ENCODE data around the gene PANK4.

PANK4 gene

GRCh38 chr1:2474104-2474844 is 52.1 kb downstream of the PANK4 start:
- no peak overlapping the region for H4K8ac ChIP-seq (ENCODE audit: low read depth, low read length)
- H3K27ac ChIP-seq (ENCODE audit: low read depth, low read length): no peak overlapping the region
- no peak overlapping the region for H2BK120ac ChIP-seq (ENCODE audit: low read depth, low read length)
- H3K18ac ChIP-seq (ENCODE audit: low read length): no peak overlapping the region
- no peaks in the 10 kb centered on the region for H3K27me3 ChIP-seq (ENCODE audit: insufficient read depth, low read length, poor library complexity)
- H3K79me2 ChIP-seq (ENCODE audit: control insufficient read depth, insufficient read depth, low read length): no peaks in the 10 kb centered on the region
- H3K23ac ChIP-seq (ENCODE audit: low read length): no peak overlapping the region
- no peak overlapping the region for H2BK5ac ChIP-seq (ENCODE audit: low read length)
- no peak for DNase-seq
- H2AK5ac ChIP-seq (ENCODE audit: low read length): no peak overlapping the region
- H3K4ac ChIP-seq (ENCODE audit: low read depth, low read length): no peak overlapping the region
- no peaks in the 10 kb centered on the region for H3K4me1 ChIP-seq (ENCODE audit: control insufficient read depth, low read depth, low read length)
- no peak overlapping the region for H3K56ac ChIP-seq (ENCODE audit: low read length)
- H3K4me3 ChIP-seq (ENCODE audit: low read length): no peak overlapping the region
- no peaks in the 10 kb centered on the region for H3K79me1 ChIP-seq (ENCODE audit: low read length)
- no peaks in the 10 kb centered on the region for H3K36me3 ChIP-seq (ENCODE audit: control insufficient read depth, insufficient read depth, low read length)
- H3K9ac ChIP-seq (ENCODE audit: low read length): no peak overlapping the region
- H4K5ac ChIP-seq (ENCODE audit: low read length): no peak overlapping the region
- H2BK15ac ChIP-seq (replicated peaks; ENCODE audit: low read depth): no peak overlapping the region
- H3K4me2 ChIP-seq (ENCODE audit: low read length): no peak overlapping the region
- WGBS (ENCODE audit: extremely low coverage, insufficient coverage, low lambda C conversion rate): no CpG with 5 or more reads among the region's 17 CpGs

DNA sequence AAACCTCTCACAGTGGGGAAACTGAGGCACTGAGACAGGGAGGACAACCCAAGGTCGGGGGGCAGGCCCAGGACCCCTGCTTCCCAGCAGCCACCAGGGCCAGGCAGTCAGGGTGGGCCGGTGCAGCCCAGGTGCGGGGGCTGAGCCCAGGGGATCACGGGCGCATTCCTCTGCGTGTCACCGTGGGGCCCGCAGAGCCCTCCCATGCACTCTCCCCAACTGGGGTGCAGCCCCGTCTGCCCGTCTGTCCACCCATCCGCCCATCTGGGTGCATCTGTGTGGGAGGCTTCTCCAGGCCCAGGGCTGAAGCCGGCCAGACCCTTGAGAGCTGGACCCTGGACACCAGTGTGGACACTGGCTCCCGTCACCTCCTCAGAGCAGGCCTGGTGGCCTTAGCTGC is 53.2 kb downstream of the PANK4 start:
- H3K36me3 ChIP-seq (ENCODE audit: control insufficient read depth, insufficient read depth, low read length): no peaks in the 10 kb centered on the region
- no peaks in the 10 kb centered on the region for H3K27me3 ChIP-seq (ENCODE audit: insufficient read depth, low read length, poor library complexity)

GRCh38 chr1:2472561-2473177 is 53.7 kb downstream of the PANK4 start:
- Histone ChIP-seq H3K79me2 (ENCODE audit: control insufficient read depth, insufficient read depth, low read length) (no peaks in the 10 kb centered on the region), H3K4ac (ENCODE audit: low read depth, low read length) (no peak overlapping the region), H3K4me1 (ENCODE audit: control insufficient read depth, low read depth, low read length) (no peaks in the 10 kb centered on the region), H3K4me2 (ENCODE audit: low read length) (no peak overlapping the region), H3K23ac (ENCODE audit: low read length) (no peak overlapping the region), H2AK5ac (ENCODE audit: low read length) (no peak overlapping the region), H4K5ac (ENCODE audit: low read length) (no peak overlapping the region), H3K36me3 (ENCODE audit: control insufficient read depth, insufficient read depth, low read length) (no peaks in the 10 kb centered on the region), H3K79me1 (ENCODE audit: low read length) (no peaks in the 10 kb centered on the region), H3K9ac (ENCODE audit: low read length) (no peak overlapping the region), H2BK15ac (replicated peaks; ENCODE audit: low read depth) (no peak overlapping the region), H3K4me3 (ENCODE audit: low read length) (no peak overlapping the region), H3K56ac (ENCODE audit: low read length) (no peak overlapping the region), H2BK5ac (ENCODE audit: low read length) (no peak overlapping the region), H4K8ac (ENCODE audit: low read depth, low read length) (no peak overlapping the region), H3K27me3 (ENCODE audit: insufficient read depth, low read length, poor library complexity) (no peaks in the 10 kb centered on the region), H2BK120ac (ENCODE audit: low read depth, low read length) (no peak overlapping the region), H3K18ac (ENCODE audit: low read length) (no peak overlapping the region), H3K27ac (ENCODE audit: low read depth, low read length) (no peak overlapping the region)
- DNase-seq: no peak
- WGBS (ENCODE audit: extremely low coverage, insufficient coverage, low lambda C conversion rate): no CpG with 5 or more reads among the region's 25 CpGs

More for the DNA sequence above, 53.2 kb downstream of the PANK4 start:
- Histone ChIP-seq H2AK5ac (ENCODE audit: low read length) (no peak overlapping the region), H4K8ac (ENCODE audit: low read depth, low read length) (no peak overlapping the region), H2BK5ac (ENCODE audit: low read length) (no peak overlapping the region), H3K23ac (ENCODE audit: low read length) (no peak overlapping the region), H3K9ac (ENCODE audit: low read length) (no peak overlapping the region), H3K79me1 (ENCODE audit: low read length) (no peaks in the 10 kb centered on the region), H3K4me2 (ENCODE audit: low read length) (no peak overlapping the region), H3K4ac (ENCODE audit: low read depth, low read length) (no peak overlapping the region), H4K5ac (ENCODE audit: low read length) (no peak overlapping the region), H3K79me2 (ENCODE audit: control insufficient read depth, insufficient read depth, low read length) (no peaks in the 10 kb centered on the region), H2BK15ac (replicated peaks; ENCODE audit: low read depth) (no peak overlapping the region), H3K27ac (ENCODE audit: low read depth, low read length) (no peak overlapping the region), H3K18ac (ENCODE audit: low read length) (no peak overlapping the region), H3K56ac (ENCODE audit: low read length) (no peak overlapping the region), H3K4me1 (ENCODE audit: control insufficient read depth, low read depth, low read length) (no peaks in the 10 kb centered on the region), H3K4me3 (ENCODE audit: low read length) (no peak overlapping the region), H2BK120ac (ENCODE audit: low read depth, low read length) (no peak overlapping the region)
- DNase-seq: no peak
- no CpG with 5 or more reads among the region's 13 CpGs for WGBS (ENCODE audit: extremely low coverage, insufficient coverage, low lambda C conversion rate)

GRCh38 chr1:2472109-2472508 is 54.3 kb downstream of the PANK4 start:
- H2BK120ac ChIP-seq (ENCODE audit: low read depth, low read length): no peak overlapping the region
- H2AK5ac ChIP-seq (ENCODE audit: low read length): no peak overlapping the region
- H3K4me3 ChIP-seq (ENCODE audit: low read length): no peak overlapping the region
- no peaks in the 10 kb centered on the region for H3K79me2 ChIP-seq (ENCODE audit: control insufficient read depth, insufficient read depth, low read length)
- H3K4ac ChIP-seq (ENCODE audit: low read depth, low read length): no peak overlapping the region
- no peaks in the 10 kb centered on the region for H3K27me3 ChIP-seq (ENCODE audit: insufficient read depth, low read length, poor library complexity)
- H4K8ac ChIP-seq (ENCODE audit: low read depth, low read length): no peak overlapping the region
- no CpG with 5 or more reads among the region's 17 CpGs for WGBS (ENCODE audit: extremely low coverage, insufficient coverage, low lambda C conversion rate)
- no peak overlapping the region for H2BK5ac ChIP-seq (ENCODE audit: low read length)
- no peaks in the 10 kb centered on the region for H3K79me1 ChIP-seq (ENCODE audit: low read length)
- no peak overlapping the region for H3K27ac ChIP-seq (ENCODE audit: low read depth, low read length)
- H3K4me2 ChIP-seq (ENCODE audit: low read length): no peak overlapping the region
- no peak overlapping the region for H3K18ac ChIP-seq (ENCODE audit: low read length)
- H3K9ac ChIP-seq (ENCODE audit: low read length): no peak overlapping the region
- H3K23ac ChIP-seq (ENCODE audit: low read length): no peak overlapping the region
- H4K5ac ChIP-seq (ENCODE audit: low read length): no peak overlapping the region
- H2BK15ac ChIP-seq (replicated peaks; ENCODE audit: low read depth): no peak overlapping the region
- H3K4me1 ChIP-seq (ENCODE audit: control insufficient read depth, low read depth, low read length): no peaks in the 10 kb centered on the region
- H3K36me3 ChIP-seq (ENCODE audit: control insufficient read depth, insufficient read depth, low read length): no peaks in the 10 kb centered on the region
- no peak for DNase-seq
- H3K56ac ChIP-seq (ENCODE audit: low read length): no peak overlapping the region

DNA sequence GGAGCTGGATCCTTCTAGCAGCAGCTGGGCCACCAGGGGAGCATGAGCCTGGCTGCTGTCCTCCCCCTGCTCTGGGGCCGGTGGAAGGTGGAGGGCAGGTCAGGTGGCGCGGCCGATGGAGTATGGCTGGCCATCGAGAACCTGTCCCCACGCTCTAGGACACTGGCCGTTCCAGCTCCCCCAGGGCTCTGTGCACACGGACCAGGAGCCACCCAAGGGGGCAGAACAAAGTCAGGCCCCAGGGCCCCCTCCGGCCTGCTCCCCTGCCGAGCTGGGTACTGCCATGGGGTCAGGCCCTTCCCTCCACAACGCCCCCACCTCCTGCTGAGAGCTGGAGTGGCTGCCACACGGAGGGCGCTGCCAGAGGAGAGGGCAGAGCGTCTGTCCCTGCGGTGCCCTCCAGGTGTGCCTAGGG is 54.8 kb downstream of the PANK4 start:
- Histone ChIP-seq H3K4me2 (ENCODE audit: low read length) (no peak overlapping the region), H3K27ac (ENCODE audit: low read depth, low read length) (no peak overlapping the region), H3K4me1 (ENCODE audit: control insufficient read depth, low read depth, low read length) (no peaks in the 10 kb centered on the region), H2BK120ac (ENCODE audit: low read depth, low read length) (no peak overlapping the region), H3K79me2 (ENCODE audit: control insufficient read depth, insufficient read depth, low read length) (no peaks in the 10 kb centered on the region), H3K23ac (ENCODE audit: low read length) (no peak overlapping the region), H2AK5ac (ENCODE audit: low read length) (no peak overlapping the region), H4K8ac (ENCODE audit: low read depth, low read length) (no peak overlapping the region), H3K18ac (ENCODE audit: low read length) (no peak overlapping the region), H3K79me1 (ENCODE audit: low read length) (no peaks in the 10 kb centered on the region), H2BK5ac (ENCODE audit: low read length) (no peak overlapping the region), H3K36me3 (ENCODE audit: control insufficient read depth, insufficient read depth, low read length) (no peaks in the 10 kb centered on the region), H3K4me3 (ENCODE audit: low read length) (no peak overlapping the region), H2BK15ac (replicated peaks; ENCODE audit: low read depth) (no peak overlapping the region), H3K27me3 (ENCODE audit: insufficient read depth, low read length, poor library complexity) (no peaks in the 10 kb centered on the region), H4K5ac (ENCODE audit: low read length) (no peak overlapping the region), H3K56ac (ENCODE audit: low read length) (no peak overlapping the region), H3K9ac (ENCODE audit: low read length) (no peak overlapping the region), H3K4ac (ENCODE audit: low read depth, low read length) (no peak overlapping the region)
- no CpG with 5 or more reads among the region's 15 CpGs for WGBS (ENCODE audit: extremely low coverage, insufficient coverage, low lambda C conversion rate)
- no peak for DNase-seq

DNA sequence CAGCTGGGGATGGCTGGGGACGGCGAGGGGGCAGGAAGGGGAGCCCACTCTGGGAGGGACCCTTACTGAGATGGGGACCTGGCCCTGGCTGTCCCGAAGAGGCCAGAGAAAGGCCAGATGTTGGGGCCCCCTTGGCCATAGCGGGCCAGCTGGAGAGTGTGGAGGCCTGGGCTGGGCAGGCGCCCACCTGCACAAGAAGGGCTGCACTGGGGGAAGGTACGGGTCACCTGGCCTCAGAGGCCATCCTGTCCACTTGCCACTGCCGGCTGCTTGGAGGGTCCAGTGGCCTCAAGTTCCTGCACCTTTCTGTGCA is 55.3 kb downstream of the PANK4 start:
- Histone ChIP-seq H2BK120ac (ENCODE audit: low read depth, low read length) (no peak overlapping the region), H2BK5ac (ENCODE audit: low read length) (no peak overlapping the region), H2BK15ac (replicated peaks; ENCODE audit: low read depth) (no peak overlapping the region), H4K8ac (ENCODE audit: low read depth, low read length) (no peak overlapping the region), H3K27ac (ENCODE audit: low read depth, low read length) (no peak overlapping the region), H3K23ac (ENCODE audit: low read length) (no peak overlapping the region), H3K4ac (ENCODE audit: low read depth, low read length) (no peak overlapping the region), H2AK5ac (ENCODE audit: low read length) (no peak overlapping the region), H3K18ac (ENCODE audit: low read length) (no peak overlapping the region), H3K79me1 (ENCODE audit: low read length) (no peaks in the 10 kb centered on the region), H3K27me3 (ENCODE audit: insufficient read depth, low read length, poor library complexity) (no peaks in the 10 kb centered on the region), H3K36me3 (ENCODE audit: control insufficient read depth, insufficient read depth, low read length) (no peaks in the 10 kb centered on the region), H3K4me1 (ENCODE audit: control insufficient read depth, low read depth, low read length) (no peaks in the 10 kb centered on the region), H4K5ac (ENCODE audit: low read length) (no peak overlapping the region), H3K4me3 (ENCODE audit: low read length) (no peak overlapping the region), H3K4me2 (ENCODE audit: low read length) (no peak overlapping the region), H3K56ac (ENCODE audit: low read length) (no peak overlapping the region), H3K9ac (ENCODE audit: low read length) (no peak overlapping the region), H3K79me2 (ENCODE audit: control insufficient read depth, insufficient read depth, low read length) (no peaks in the 10 kb centered on the region)
- DNase-seq: no peak
- WGBS (ENCODE audit: extremely low coverage, insufficient coverage, low lambda C conversion rate): no CpG with 5 or more reads among the region's 7 CpGs

All from mesendoderm (in vitro differentiated cells).